Activated naive CD8-positive, alpha-beta T cell treated with anti-CD3 and anti-CD28 coated beads, Interleukin-2, amount 50 U/mL, for 24 hours (primary cell): Measurements from ENCODE around the gene CRACDL.
A peak's percentile ranks its signal among the peaks of the same experiment; 100 is the strongest.

Experiments
- ATAC-seq: fragments of 150-1000 bp; cut with Tn5 transposase; one replicate; pipeline ENCODE4 v1.10.0; 2021
- DNase-seq: peaks from one replicate; pipeline ENCODE4 v3.0.0; 2021
- H3K27ac Mint-ChIP-seq: one replicate; pipeline ENCODE4 v1.8.0; 2021; ENCODE audit warnings: mild to moderate bottlenecking, mixed read lengths
- H3K27me3 Mint-ChIP-seq: one replicate; pipeline ENCODE4 v1.8.0; 2021; ENCODE audit warnings: mixed read lengths
- H3K36me3 Mint-ChIP-seq: one replicate; pipeline ENCODE4 v1.8.0; 2021; ENCODE audit warnings: low read depth, mixed read lengths
- H3K4me1 Mint-ChIP-seq: one replicate; pipeline ENCODE4 v1.8.0; 2021; ENCODE audit warnings: mixed read lengths
- H3K4me3 Mint-ChIP-seq: one replicate; pipeline ENCODE4 v1.8.0; 2021; ENCODE audit warnings: mild to moderate bottlenecking, moderate library complexity, mixed read lengths
- H3K9me3 Mint-ChIP-seq: one replicate; pipeline ENCODE4 v1.8.0; 2021; ENCODE audit warnings: mixed read lengths

Gene CRACDL

DNA sequence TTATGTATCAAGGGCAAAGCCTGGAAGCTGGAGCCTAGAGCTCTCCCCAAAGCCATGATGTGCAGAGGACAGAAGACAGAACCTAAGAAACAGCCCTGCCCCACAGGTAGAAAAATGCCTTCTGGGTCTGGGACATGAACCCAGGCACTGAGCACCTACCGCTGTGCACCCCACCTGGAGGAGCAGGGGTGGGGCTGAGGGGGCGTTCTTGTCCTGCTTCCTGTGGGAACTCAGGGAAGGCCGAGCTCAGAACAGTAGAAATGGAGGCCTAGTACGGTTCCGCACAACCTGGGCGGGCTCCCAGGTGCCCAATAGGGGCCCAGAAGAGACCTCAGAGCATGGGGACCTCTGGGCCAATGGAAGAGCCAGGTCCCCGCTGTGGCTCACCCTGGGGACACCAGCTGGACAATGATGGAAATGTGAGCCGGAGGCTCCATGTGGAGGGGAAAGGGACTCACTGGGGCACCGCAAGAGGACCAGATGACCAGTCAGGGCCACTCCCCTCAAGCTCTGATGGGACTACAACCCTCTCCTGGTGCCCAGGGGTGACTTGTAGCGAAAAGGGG is 3.2 kb downstream of the CRACDL start:
- DNase-seq (no peak), ATAC-seq (no peak)
- Mint-ChIP-seq H3K9me3 (no peaks in the 10 kb centered on the region), H3K36me3 (no peaks in the 10 kb centered on the region), H3K4me1 (peaks cover 10% of the 10 kb centered on the region), H3K4me3 (no peak overlapping the region), H3K27ac (no peak overlapping the region), H3K27me3 (peaks cover 36% of the 10 kb centered on the region)

DNA sequence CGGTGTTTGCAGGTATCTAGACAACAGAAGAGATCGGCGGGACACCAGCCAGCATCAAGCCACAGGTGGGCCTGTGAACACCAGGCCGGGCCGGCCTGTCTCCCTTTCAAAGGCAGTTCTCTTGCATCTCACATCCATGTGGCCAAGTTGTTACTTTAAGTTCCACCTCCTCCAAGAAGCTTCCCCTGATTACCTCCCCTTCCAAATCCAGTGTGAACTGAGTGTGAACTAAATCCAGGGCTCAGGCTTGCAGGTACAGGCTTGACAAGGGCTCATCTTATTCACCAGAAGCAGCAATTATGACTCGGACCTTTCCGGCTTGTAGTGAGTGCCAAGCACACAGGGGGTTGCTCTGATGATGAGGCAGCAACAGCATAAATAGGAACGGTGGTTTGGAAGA is 3.9 kb downstream of the CRACDL start:
- Mint-ChIP-seq H3K4me1 (peaks cover 6% of the 10 kb centered on the region), H3K27ac (no peak overlapping the region), H3K9me3 (no peaks in the 10 kb centered on the region), H3K27me3 (peaks cover 29% of the 10 kb centered on the region), H3K4me3 (no peak overlapping the region), H3K36me3 (no peaks in the 10 kb centered on the region)
- ATAC-seq (no peak), DNase-seq (no peak)

DNA sequence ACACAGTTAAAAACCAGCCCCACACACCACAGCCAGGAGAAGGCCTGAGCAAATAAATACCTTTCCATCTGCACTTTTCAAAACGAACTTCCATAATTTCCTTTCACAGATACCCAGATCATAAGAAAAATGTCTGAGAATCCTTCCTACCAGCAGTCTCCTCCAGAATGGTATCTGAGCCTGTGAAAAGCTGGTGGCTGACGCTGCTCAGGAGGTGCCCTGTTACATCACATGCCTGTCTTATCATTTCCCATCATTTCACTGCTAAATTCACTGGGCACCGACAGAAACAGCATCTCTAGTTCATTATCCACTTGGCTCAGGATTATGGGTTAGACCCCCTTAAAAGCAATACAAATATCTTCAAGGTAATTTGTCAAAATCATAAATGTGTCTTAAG is 4.4 kb downstream of the CRACDL start:
- no peak overlapping the region for H3K4me3 Mint-ChIP-seq
- peaks cover 4% of the 10 kb centered on the region for H3K4me1 Mint-ChIP-seq
- H3K36me3 Mint-ChIP-seq = no peaks in the 10 kb centered on the region
- DNase-seq = no peak
- ATAC-seq = no peak
- H3K27ac Mint-ChIP-seq = no peak overlapping the region
- peaks cover 25% of the 10 kb centered on the region for H3K27me3 Mint-ChIP-seq
- no peaks in the 10 kb centered on the region for H3K9me3 Mint-ChIP-seq

DNA sequence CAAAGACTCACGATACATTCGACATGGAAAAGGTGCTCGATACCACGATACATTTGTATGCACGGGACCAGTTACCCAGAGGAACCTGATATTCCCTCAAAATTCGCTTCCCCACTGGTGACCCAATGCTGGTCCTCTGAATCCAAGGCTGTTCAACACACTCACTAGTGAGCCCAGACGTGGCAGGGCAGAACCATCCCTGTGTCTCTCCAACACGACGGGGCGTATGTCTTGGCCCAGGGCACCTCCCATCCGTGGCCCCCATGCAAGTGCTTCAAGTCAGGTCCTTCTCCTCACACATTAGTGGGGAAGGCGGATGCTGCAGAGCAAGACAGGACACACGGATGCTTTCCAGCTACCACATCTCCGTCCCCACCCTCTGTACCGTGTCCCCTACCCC is 6.1 kb downstream of the CRACDL start:
- no peak overlapping the region for H3K4me3 Mint-ChIP-seq
- DNase-seq = no peak
- H3K27me3 Mint-ChIP-seq = peaks cover 16% of the 10 kb centered on the region
- no peaks in the 10 kb centered on the region for H3K36me3 Mint-ChIP-seq
- H3K4me1 Mint-ChIP-seq = no peaks in the 10 kb centered on the region
- no peaks in the 10 kb centered on the region for H3K9me3 Mint-ChIP-seq
- H3K27ac Mint-ChIP-seq = no peak overlapping the region
- ATAC-seq = no peak

DNA sequence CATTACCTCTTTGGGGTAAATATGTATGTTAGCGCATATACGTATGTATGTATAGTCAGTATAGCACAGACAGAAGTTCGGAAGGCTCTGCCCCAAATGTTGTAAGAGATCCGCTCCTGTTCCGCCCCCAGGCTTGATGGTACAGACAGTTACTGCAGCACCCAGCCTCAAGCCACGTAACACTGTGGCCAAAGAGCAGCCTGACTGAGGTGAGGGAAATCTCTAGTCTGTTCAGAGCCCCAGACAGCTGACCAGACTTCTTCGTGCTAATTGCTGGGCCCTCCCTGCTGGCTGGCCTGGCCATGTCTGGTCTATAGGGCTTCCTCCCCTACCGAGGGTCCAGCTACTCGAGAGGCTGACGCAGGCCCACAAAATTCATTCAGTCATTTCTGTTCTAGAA is 7.8 kb downstream of the CRACDL start:
- DNase-seq (no peak), ATAC-seq (no peak)
- H3K27me3 Mint-ChIP-seq = peaks cover 9% of the 10 kb centered on the region
- H3K9me3 Mint-ChIP-seq = no peaks in the 10 kb centered on the region
- H3K27ac Mint-ChIP-seq = no peak overlapping the region
- no peaks in the 10 kb centered on the region for H3K4me1 Mint-ChIP-seq
- no peak overlapping the region for H3K4me3 Mint-ChIP-seq
- H3K36me3 Mint-ChIP-seq = no peaks in the 10 kb centered on the region

DNA sequence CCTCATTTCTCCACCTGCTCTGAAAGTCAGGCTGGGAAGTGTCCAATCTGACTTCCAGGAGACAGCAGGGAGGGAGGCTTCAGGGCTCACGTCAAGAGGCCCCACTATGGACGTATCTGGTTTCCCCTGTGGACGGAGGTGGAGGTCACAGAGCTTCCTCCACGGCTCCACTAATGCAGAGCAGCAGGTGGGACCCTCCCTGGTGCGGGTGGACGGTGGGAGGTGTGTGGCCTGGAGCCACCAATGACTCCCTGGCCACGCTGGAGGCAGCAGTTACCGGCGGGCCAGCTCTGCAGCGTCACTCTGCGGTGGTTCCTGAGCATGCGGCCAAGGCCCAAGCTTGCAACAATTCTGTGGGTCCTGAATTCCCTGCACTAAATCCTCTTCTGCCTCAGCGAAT is 9.0 kb downstream of the CRACDL start:
- H3K36me3 Mint-ChIP-seq = no peaks in the 10 kb centered on the region
- H3K27me3 Mint-ChIP-seq = peaks cover 9% of the 10 kb centered on the region
- DNase-seq (no peak), ATAC-seq (no peak)
- H3K27ac Mint-ChIP-seq = no peak overlapping the region
- H3K4me3 Mint-ChIP-seq = no peak overlapping the region
- H3K4me1 Mint-ChIP-seq = no peaks in the 10 kb centered on the region
- no peaks in the 10 kb centered on the region for H3K9me3 Mint-ChIP-seq

DNA sequence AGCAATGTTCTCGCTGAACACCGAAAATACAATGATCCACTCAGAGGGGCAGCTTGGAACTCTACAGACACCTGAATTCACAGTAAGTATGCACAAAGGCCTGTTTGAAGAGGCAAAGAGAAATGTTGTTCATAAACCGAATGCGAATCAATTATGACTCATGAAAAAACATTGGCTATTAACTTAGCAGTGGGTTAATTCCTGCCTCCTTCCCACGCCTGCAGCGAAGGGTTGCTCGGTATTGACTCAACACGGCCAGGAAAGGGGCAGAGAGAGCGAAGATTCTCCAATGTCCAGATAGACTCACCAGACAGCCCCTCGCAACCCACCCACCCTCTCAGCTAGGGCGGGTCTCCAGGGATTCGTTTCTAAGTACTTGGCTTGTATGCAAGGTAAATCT is 9.4 kb downstream of the CRACDL start:
- H3K36me3 Mint-ChIP-seq = no peaks in the 10 kb centered on the region

DNA sequence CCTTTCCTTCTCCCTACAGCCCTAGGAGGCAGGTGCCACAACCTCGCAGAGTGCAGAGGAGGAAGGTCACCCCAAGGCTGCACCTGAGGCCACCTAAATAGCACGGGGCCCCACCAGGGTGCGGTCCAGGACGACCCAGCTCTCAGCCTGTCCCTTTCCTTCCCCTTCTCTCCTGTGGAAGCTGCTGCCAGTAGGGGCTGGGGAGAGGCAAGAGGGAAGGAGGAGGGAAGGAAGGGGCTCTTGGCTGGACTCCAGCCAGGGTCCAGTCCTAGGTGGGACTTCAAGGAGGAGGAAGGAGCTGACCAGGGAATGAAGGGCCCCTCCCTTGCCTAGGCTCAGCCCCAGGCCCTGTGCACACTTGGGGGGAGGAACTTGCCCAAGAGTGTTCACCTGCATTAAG is 11.1 kb downstream of the CRACDL start:
- H3K27me3 Mint-ChIP-seq = peaks cover 6% of the 10 kb centered on the region
- no peaks in the 10 kb centered on the region for H3K4me1 Mint-ChIP-seq
- no peak overlapping the region for H3K4me3 Mint-ChIP-seq
- no peaks in the 10 kb centered on the region for H3K9me3 Mint-ChIP-seq
- no peak for DNase-seq
- ATAC-seq = no peak
- H3K36me3 Mint-ChIP-seq = no peaks in the 10 kb centered on the region
- no peak overlapping the region for H3K27ac Mint-ChIP-seq

More for the DNA sequence above, 9.4 kb downstream of the CRACDL start:
- ATAC-seq (no peak), DNase-seq (no peak)
- no peaks in the 10 kb centered on the region for H3K4me1 Mint-ChIP-seq
- H3K9me3 Mint-ChIP-seq = no peaks in the 10 kb centered on the region
- peaks cover 5% of the 10 kb centered on the region for H3K27me3 Mint-ChIP-seq
- no peak overlapping the region for H3K27ac Mint-ChIP-seq
- no peak overlapping the region for H3K4me3 Mint-ChIP-seq

DNA sequence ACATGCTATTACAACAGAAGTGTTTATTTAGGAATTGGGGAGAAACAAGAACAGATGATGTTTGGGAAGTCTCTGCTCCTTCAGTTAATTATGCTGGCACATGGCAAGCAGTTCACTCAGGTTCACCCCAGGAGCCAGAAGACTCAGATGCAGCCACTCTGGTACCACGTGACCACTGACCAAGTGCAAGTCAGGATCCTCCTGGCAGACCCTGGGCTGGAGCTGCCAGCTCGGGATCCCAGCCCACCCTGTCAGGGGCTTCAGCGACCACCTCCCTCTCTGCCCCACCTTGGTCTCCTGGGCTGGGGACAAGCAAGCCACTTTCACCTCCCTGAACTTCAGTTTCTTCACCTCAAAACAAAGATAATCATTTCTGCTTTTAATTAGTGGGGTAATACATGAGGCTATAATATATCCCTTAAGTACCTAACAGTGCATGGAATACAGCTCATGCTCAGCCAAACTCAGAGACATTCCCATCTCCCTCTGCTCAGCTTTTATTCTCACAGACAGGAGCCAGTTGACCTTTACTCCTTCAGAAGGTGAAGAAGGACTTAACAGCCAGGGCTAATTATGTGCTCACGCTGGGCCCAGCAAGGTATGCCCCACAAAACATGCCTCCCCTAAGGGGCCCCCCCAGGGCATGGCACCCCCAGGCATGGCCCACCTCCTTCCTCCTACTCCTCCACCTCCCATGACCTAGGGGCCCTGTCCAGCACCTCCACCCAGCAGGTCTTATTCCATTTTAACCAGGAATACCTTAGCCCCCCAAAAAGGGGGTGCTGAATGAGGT is 11.8 kb downstream of the CRACDL start:
- Mint-ChIP-seq H3K4me3 (no peak overlapping the region), H3K9me3 (no peaks in the 10 kb centered on the region), H3K4me1 (no peaks in the 10 kb centered on the region), H3K27me3 (peaks cover 6% of the 10 kb centered on the region), H3K27ac (no peak overlapping the region), H3K36me3 (no peaks in the 10 kb centered on the region)
- DNase-seq = no peak
- ATAC-seq = peak; percentile 24

DNA sequence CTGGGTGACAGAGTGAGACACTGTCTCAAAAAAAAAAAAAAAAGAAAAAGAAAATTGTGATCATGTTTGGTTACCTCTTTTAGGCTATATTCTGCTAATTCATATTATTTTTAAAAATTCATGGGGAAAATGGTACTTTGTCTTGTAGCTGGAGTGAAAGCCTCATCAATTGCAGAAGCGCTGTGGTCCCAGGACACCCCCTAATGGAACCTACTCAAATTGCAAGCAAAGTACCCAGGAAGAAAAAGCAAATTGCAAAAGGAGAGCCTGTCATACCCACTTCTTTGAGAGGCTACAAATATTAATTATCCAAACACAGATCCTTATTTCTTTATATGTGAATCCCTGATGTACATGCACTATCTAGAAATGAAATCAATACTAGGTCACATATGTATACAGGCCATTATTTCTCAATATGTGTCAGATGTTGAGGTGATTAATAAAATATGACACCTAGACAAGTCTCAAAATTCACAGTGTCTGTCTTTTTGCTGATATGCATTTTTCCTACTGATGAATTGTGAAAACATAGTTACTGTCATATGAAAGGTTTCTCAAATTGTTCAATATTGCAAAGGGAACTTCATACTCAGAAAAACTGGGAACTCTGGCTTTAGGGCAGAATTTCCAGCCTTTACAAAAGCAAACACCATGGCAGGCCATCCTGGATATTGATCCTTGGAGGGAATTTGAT is 12.6 kb downstream of the CRACDL start:
- H3K27ac Mint-ChIP-seq = no peak overlapping the region
- DNase-seq = no peak
- H3K4me1 Mint-ChIP-seq = no peaks in the 10 kb centered on the region
- H3K4me3 Mint-ChIP-seq = no peak overlapping the region
- peaks cover 12% of the 10 kb centered on the region for H3K27me3 Mint-ChIP-seq
- no peaks in the 10 kb centered on the region for H3K36me3 Mint-ChIP-seq
- no peaks in the 10 kb centered on the region for H3K9me3 Mint-ChIP-seq
- no peak for ATAC-seq

DNA sequence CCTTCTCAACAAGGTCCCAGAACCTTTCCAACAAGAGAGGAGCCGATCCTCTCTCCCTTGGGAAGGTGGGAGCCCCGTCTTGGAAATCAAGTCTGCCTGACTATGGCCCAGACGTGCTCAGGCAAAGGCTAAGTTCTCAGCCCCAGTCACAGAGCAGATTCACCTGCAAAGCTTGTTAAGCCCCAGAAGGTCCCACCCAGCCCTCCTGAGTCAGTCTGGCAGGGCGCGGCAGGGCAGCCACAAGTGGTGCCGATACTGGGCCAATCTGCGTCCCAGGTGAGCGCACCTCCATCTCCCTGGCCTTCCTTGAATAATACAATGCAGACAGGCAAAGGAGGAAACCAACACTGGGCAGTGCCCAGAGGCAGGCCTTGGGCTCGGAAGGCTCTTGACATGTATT is 15.0 kb downstream of the CRACDL start:
- H3K27ac Mint-ChIP-seq = no peak overlapping the region
- H3K4me1 Mint-ChIP-seq = no peaks in the 10 kb centered on the region
- no peak overlapping the region for H3K4me3 Mint-ChIP-seq
- H3K9me3 Mint-ChIP-seq = no peaks in the 10 kb centered on the region
- H3K36me3 Mint-ChIP-seq = no peaks in the 10 kb centered on the region
- DNase-seq (no peak), ATAC-seq (no peak)
- peaks cover 12% of the 10 kb centered on the region for H3K27me3 Mint-ChIP-seq

DNA sequence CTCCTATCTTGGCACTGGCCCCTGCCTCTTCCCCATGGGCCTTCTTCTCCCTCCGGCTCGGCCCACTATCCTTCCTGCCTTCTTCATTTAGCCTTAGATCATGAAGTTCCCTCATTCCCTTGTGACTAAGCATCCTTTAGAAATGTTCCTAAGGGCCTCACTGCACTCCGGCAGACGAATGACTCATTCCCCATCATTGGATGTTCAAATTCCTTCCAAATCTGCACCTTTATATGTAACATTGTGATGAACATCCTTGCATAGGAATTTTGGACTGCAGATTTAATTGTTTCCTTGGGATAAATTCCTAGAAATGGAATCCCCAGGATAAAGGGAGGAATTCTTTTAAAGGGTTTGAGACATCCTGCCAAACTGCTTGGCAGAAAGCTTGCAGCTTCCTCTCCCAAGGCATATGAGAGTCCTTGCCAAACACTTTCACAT is 19.0 kb downstream of the CRACDL start:
- no peak for DNase-seq
- Mint-ChIP-seq H3K36me3 (no peaks in the 10 kb centered on the region), H3K9me3 (no peaks in the 10 kb centered on the region)

DNA sequence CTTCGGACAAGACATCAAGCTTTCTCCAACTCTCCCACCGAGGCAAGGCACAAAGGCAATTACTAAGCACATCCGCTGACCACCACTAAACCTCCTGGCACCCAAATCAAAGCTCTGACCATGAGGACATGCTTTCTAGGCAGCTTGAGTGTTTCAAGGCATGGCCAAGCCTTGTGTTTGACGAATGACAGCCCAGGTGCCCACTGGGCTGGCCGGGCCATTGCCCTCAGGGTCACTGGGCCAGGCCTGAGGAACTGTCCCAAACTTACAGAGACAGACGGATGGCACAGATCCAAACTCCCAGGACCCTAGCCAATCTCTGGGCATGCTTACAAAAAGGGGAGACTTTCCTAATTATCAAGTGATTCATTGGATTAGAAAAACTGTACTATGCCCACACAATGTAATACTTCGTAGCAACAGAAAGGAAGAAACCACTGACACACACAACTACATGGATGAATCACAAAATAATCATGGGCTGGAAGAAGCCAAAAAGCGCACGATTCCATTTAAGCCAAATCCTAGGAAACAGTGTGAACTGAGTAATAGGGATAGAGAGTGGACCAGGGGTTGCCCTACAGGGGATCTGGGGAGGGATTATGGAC is 20.2 kb downstream of the CRACDL start:
- Mint-ChIP-seq H3K27ac (no peak overlapping the region), H3K4me3 (no peak overlapping the region), H3K36me3 (no peaks in the 10 kb centered on the region), H3K27me3 (peaks cover 16% of the 10 kb centered on the region), H3K4me1 (peaks cover 15% of the 10 kb centered on the region), H3K9me3 (no peaks in the 10 kb centered on the region)
- ATAC-seq (no peak), DNase-seq (no peak)

More for the DNA sequence above, 19.0 kb downstream of the CRACDL start:
- Mint-ChIP-seq H3K4me3 (no peak overlapping the region), H3K27me3 (peaks cover 16% of the 10 kb centered on the region), H3K27ac (no peak overlapping the region), H3K4me1 (peaks cover 6% of the 10 kb centered on the region)
- no peak for ATAC-seq

DNA sequence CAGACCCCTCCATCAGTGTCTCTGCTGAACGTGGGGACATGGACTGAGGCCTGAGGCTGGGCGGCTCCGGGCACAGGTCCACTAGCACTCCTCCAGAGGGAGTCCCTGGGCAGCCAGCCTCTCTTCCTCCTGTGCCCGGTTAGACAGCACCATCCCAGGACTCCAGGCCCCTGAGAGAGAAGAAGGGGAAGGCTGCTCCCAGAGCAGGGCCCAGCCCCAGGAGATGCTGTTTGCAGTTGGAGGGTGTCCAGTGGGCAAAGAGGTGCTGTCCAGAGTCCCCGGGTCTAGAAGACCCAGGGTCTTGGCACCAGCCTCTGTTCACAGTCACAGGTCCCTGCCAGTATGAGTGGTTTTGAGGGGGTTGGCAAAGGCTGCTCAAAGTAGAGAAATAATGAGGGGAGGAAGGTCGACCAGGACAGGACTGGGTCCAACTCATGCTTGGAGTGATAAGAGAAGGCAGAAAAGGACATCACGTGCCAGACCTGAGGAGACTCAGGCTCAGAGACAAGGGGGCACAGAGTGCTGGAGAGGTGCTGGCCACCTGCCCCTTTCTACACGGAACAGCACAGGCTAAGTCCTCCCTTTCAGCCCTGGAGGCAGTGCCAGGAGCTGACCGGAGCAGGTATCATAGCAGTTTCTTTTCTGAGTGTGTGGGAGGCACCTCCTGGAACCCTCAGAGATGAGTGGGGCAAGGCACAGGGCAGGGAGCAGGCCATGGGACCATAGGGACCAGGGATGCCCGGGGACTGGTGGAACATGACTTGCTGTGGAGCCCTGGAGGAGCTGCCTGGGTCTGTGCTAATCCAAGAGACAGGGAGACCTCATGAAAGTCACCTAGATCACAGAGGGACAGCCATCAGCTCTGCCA is 21.1 kb downstream of the CRACDL start:
- ATAC-seq (no peak), DNase-seq (no peak)
- Mint-ChIP-seq H3K27me3 (peaks cover 13% of the 10 kb centered on the region), H3K27ac (no peak overlapping the region), H3K36me3 (no peaks in the 10 kb centered on the region), H3K4me3 (no peak overlapping the region), H3K4me1 (peaks cover 21% of the 10 kb centered on the region), H3K9me3 (no peaks in the 10 kb centered on the region)
